ENCODE data around the gene RNF32. TPM values are rescaled to one million over a fixed set of nuclear protein-coding genes. Genes with fewer than 3 reads are reported as not detected.

Gene RNF32
- total RNA-seq, 1 experiment from 2014 or later, result 2.2 TPM

DNA sequence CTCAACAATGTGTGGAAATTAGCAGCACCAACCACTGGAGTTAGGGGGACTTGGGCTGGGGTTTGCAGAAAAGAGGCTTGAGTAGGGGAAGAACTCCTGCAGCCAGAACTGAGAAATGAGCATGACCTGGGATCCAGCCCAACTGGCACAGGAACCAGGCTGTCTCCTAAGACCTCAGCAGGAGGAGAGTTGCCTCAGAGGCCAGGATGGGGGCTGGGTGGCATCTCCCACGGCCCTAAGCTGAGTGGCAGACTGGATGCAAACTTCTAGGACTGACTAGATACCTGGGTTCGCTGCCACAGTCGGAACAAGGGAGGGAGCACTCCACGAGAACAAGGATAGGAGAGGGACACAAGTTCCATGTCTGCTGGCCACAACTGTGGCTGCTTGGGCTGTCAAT lies 62.6 kb downstream of the RNF32 start:
- DNase-seq (ENCODE audit: low spot score), result peak; percentile 16
- in situ Hi-C loops (cut with HindIII; ENCODE audit: low sequenced_read_pairs), result no loop called here

DNA sequence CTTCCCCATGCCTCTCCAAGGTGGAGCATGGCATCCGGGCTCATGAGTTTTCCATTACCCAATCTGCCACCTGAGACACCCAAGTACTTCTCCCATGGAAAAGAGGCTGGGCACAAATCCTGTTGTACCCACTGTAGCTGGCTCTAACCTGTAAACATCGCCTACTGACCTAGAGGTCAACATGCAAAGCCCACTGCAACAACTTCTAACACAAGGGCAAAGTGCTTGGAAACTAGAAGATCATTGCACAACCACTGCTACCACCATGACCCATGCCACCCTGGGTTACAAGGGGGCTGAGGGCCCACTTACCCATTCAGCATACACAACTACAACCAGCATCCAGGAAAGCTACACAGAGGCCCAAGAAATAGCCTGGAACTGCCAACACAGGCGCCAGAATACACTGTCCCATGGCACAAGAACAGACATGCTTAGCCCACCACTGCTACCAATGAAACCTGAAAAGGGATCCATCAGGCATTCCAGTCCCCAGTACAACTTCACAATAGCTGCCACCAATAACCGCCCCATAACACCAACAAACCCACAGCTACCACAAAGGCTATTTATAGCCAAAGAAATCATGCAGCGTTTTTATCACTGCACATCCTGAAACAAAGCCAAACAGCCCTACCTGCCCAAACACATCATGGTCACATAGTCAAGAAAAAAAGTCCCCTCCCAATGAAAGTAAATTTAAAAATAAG lies 63.4 kb downstream of the RNF32 start:
- in situ Hi-C loops (cut with HindIII; ENCODE audit: low sequenced_read_pairs), result no loop called here

DNA sequence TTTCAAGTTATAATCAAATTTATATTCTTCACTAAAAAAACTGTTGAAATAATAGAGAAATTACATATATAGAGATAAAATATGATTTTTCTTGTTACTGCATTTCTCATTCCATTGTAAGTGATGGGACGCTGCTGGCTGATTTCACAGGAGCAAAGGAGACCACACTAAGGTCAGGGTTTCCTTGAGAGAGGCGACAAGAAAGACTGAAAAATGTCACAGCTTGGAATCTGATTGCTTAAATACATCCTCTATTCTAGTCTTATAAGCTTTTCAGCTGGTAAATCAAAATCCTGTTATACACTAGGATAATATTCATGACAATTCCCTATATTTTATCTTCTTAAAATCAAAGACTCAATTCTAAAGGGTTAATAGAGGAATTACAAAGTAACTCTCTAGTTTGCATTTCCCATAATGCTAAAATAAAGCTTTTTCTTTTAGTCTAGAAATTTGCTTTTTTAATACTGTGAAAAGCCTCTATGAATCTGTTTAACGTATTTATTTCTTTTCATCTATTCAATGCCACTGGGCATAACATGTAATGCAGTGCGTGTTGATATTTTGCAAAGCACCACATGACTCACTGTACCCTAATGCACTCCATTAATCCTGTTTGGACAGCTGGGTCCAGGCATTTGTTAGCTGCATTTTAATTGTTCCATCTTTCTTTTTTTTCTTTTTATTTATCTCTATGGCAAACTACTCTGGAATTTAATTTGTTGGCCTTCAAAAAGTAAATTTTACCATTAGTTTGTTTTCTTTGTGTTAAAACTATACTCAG lies 81.7 kb downstream of the RNF32 start:
- no peak for DNase-seq (ENCODE audit: low spot score)
- in situ Hi-C loops (cut with HindIII; ENCODE audit: low sequenced_read_pairs), result no loop called here

More for the DNA sequence above, 63.4 kb downstream of the RNF32 start:
- no peak for DNase-seq (ENCODE audit: low spot score)

DNA sequence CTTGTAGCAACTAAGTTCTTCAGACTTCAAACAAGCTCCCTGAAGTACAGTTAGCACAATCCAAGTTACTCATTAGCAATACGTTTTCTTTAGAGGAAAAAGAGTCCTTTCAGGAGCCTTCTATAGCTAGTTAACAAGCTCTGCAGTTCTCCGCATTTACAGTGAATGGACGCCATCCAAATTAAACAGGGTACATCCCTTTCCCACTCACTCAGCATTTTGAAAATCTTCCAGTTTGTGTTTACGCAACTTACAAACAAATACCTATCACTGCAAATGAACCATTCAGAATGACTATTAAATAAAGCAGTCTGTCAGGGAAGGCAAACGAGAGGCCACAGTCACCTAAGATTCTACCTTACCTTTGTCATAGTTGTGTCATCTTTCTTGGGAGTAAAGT lies 84.5 kb downstream of the RNF32 start:
- DNase-seq (ENCODE audit: low spot score), result no peak
- in situ Hi-C loops (cut with HindIII; ENCODE audit: low sequenced_read_pairs), result no loop called here

DNA sequence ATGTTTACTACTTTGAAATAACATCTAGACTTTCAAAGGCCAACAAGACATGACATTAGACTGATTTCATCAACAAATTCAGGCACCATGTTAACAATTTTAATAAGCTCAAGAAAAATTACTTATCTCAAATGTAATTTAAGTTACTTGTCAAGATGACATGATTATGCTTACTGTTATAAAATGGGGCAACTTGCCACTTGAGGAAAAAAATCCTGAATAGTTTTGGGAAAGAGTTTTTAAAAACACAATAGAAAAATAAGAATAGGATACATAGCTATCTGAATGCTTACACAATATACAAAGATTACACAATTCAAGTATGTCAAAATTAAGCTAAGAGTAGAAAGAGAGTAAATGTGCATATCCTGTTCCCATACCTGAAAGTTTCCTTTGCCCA lies 85.4 kb downstream of the RNF32 start:
- no peak for DNase-seq (ENCODE audit: low spot score)
- in situ Hi-C loops (cut with HindIII; ENCODE audit: low sequenced_read_pairs), result no loop called here

Measured in G401 (cell line).